CD14-positive monocyte (primary cell): ENCODE measurements around the gene HMOX2. TPM values are rescaled to one million over a fixed set of nuclear protein-coding genes. Genes with fewer than 3 reads are reported as not detected.

Experiments used
- DNase-seq, 3 donors: peaks; one replicate each; pipeline ENCODE4 v3.0.0-alpha.2; 2011 to 2022
- H2AFZ ChIP-seq: 2 replicates; pipeline ENCODE4 v1.6.0; 2012; ENCODE audit warnings: mild to moderate bottlenecking, low read depth, low read length, inconsistent platforms; ENCODE audit not compliant: insufficient read depth, poor library complexity, severe bottlenecking
- H3K27ac ChIP-seq, 2 donors: 1 replicate in 1 of 2; 2 replicates in 1 of 2; pipeline ENCODE4 v1.5.1; 2012 to 2013; ENCODE audit warnings: low read length in 2 of 2, control low read depth in 1 of 2, inconsistent platforms in 1 of 2, low read depth in 1 of 2, mild to moderate bottlenecking in 1 of 2
- H3K27me3 ChIP-seq, 2 donors: one replicate each; pipeline versions ENCODE4 v1.6.0 to v1.6.1; 2011 to 2013; ENCODE audit warnings: low read length in 2 of 2; ENCODE audit not compliant: control insufficient read depth in 2 of 2, insufficient read depth in 2 of 2
- H3K36me3 ChIP-seq, 2 donors: replicated peaks in 1 of 2; 1 replicate in 1 of 2; 2 replicates in 1 of 2; pipeline versions ENCODE4 v1.5.1 to v1.6.1; 2012 to 2013; ENCODE audit warnings: low read length in 2 of 2, control low read depth in 1 of 2, inconsistent platforms in 1 of 2, mild to moderate bottlenecking in 1 of 2; ENCODE audit not compliant: insufficient read depth in 2 of 2, control insufficient read depth in 1 of 2
- H3K4me1 ChIP-seq, 2 donors: 1 replicate in 1 of 2; 2 replicates in 1 of 2; pipeline versions ENCODE4 v1.5.1 to v1.6.1; 2012 to 2013; ENCODE audit warnings: low read length in 2 of 2, control low read depth in 1 of 2, inconsistent platforms in 1 of 2, mild to moderate bottlenecking in 1 of 2, moderate library complexity in 1 of 2; ENCODE audit not compliant: insufficient read depth in 2 of 2, control insufficient read depth in 1 of 2
- H3K4me2 ChIP-seq: replicated peaks from 2 replicates; pipeline ENCODE3; 2012; ENCODE audit warnings: low read length, moderate library complexity, mild to moderate bottlenecking; ENCODE audit not compliant: poor library complexity, severe bottlenecking; ENCODE audit errors: extremely low read depth
- H3K4me3 ChIP-seq, 3 experiments: fragments of 200-600 bp in 1 of 3; sonication (generic) in 1 of 3; replicated peaks in 1 of 3; 1 replicate in 2 of 3; 2 replicates in 1 of 3; pipeline ENCODE4 v1.5.1; 2011 to 2013; ENCODE audit warnings: low read length in 3 of 3, mild to moderate bottlenecking in 3 of 3, control low read depth in 2 of 3, low read depth in 2 of 3, inconsistent platforms in 1 of 3, moderate library complexity in 1 of 3
- H3K79me2 ChIP-seq: 2 replicates; pipeline ENCODE4 v1.6.0; 2012; ENCODE audit warnings: mild to moderate bottlenecking, control low read depth, inconsistent platforms, low read length, moderate library complexity; ENCODE audit not compliant: insufficient read depth
- H3K9ac ChIP-seq: 2 replicates; pipeline ENCODE4 v1.6.0; 2017; ENCODE audit warnings: low read length, mild to moderate bottlenecking; ENCODE audit not compliant: insufficient read depth, poor library complexity, severe bottlenecking
- H3K9me3 ChIP-seq, 2 donors: replicated peaks in 1 of 2; 1 replicate in 1 of 2; 2 replicates in 1 of 2; pipeline versions ENCODE4 v1.5.1 to v1.6.1; 2012 to 2013; ENCODE audit warnings: low read length in 2 of 2, control low read depth in 1 of 2; ENCODE audit not compliant: control insufficient read depth in 1 of 2, insufficient read depth in 1 of 2
- H4K20me1 ChIP-seq: 2 replicates; pipeline ENCODE4 v1.6.0; 2012; ENCODE audit warnings: mild to moderate bottlenecking, low read length, control low read depth, moderate library complexity; ENCODE audit not compliant: insufficient read depth
- H3K27ac Mint-ChIP-seq, 7 donors: one replicate each; pipeline ENCODE4 v1.8.0; 2020; ENCODE audit warnings: mild to moderate bottlenecking in 7 of 7, mixed read lengths in 7 of 7, moderate library complexity in 6 of 7, inconsistent platforms in 2 of 7
- H3K27me3 Mint-ChIP-seq, 3 donors: one replicate each; pipeline ENCODE4 v1.8.0; 2021 to 2022; ENCODE audit warnings: low read depth in 3 of 3, mild to moderate bottlenecking in 3 of 3, mixed read lengths in 3 of 3, moderate library complexity in 3 of 3, inconsistent platforms in 1 of 3
- H3K36me3 Mint-ChIP-seq, 2 donors: one replicate each; pipeline ENCODE4 v1.8.0; 2020; ENCODE audit warnings: mixed read lengths in 2 of 2, inconsistent platforms in 1 of 2, mild to moderate bottlenecking in 1 of 2
- H3K4me1 Mint-ChIP-seq: one replicate; pipeline ENCODE4 v1.8.0; 2020; ENCODE audit warnings: mild to moderate bottlenecking, mixed read lengths
- H3K4me3 Mint-ChIP-seq, 2 donors: one replicate each; pipeline ENCODE4 v1.8.0; 2020; ENCODE audit warnings: mild to moderate bottlenecking in 2 of 2, mixed read lengths in 2 of 2, moderate library complexity in 1 of 2
- H3K9me3 Mint-ChIP-seq, 7 donors: one replicate each; pipeline ENCODE4 v1.8.0; 2020 to 2022; ENCODE audit warnings: mixed read lengths in 7 of 7, mild to moderate bottlenecking in 6 of 7, moderate library complexity in 6 of 7, inconsistent platforms in 2 of 7
- WGBS: methylation state at CpG from one replicate; pipeline ENCODE4 v1.1.5; 2013; ENCODE audit warnings: missing lambda C conversion rate; ENCODE audit not compliant: insufficient coverage; 5-methylcytosine and 5-hydroxymethylcytosine counted together
- intact Hi-C, 2 donors: fragments of 100-400 bp; cut with micrococcal nuclease; formaldehyde crosslinking; loops; one replicate each; pipeline versions ENCODE4 v1.15.0 to v1.15.1; 2023
- polyA plus RNA-seq, 3 donors: library from polyadenylated mRNA; depleted of rRNA in 1 of 3; unstranded in 2 of 3; stranded (reverse) in 1 of 3; fragments of 300-500 nt in 2 of 3; fragments of >200 nt in 1 of 3; fragmentation: Illumina TruSeq in 2 of 3; gene quantifications; 1 replicate in 2 of 3; 2 replicates in 1 of 3; pipeline ENCODE4 v1.2.3, GENCODE V29; 2012 to 2021
- TF ChIP-seq, protein P1 (sequence below): fragments of 200-600 bp; IDR thresholded peaks from one replicate; pipeline ENCODE4 v1.8.0; 2022; ENCODE audit warnings: antibody characterized with exemption, mild to moderate bottlenecking

HMOX2 gene
- polyA plus RNA-seq, 3 donors: 21.7 to 33.2 (median 25.0) TPM

- no peaks in the 10 kb centered on the region for H3K9me3 ChIP-seq
- no CpG with 5 or more reads among the region's 5 CpGs for WGBS
- peaks cover 21 to 44% of the 10 kb centered on the region in 2 donors for H3K36me3 Mint-ChIP-seq
- TF ChIP-seq, protein P1, sequence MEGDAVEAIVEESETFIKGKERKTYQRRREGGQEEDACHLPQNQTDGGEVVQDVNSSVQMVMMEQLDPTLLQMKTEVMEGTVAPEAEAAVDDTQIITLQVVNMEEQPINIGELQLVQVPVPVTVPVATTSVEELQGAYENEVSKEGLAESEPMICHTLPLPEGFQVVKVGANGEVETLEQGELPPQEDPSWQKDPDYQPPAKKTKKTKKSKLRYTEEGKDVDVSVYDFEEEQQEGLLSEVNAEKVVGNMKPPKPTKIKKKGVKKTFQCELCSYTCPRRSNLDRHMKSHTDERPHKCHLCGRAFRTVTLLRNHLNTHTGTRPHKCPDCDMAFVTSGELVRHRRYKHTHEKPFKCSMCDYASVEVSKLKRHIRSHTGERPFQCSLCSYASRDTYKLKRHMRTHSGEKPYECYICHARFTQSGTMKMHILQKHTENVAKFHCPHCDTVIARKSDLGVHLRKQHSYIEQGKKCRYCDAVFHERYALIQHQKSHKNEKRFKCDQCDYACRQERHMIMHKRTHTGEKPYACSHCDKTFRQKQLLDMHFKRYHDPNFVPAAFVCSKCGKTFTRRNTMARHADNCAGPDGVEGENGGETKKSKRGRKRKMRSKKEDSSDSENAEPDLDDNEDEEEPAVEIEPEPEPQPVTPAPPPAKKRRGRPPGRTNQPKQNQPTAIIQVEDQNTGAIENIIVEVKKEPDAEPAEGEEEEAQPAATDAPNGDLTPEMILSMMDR: no peak
- peaks cover 26% of the 10 kb centered on the region for H3K4me1 Mint-ChIP-seq
- H3K27ac Mint-ChIP-seq: peak overlapping the region in 1 of 7 donors; percentile 46
- H4K20me1 ChIP-seq: no peaks in the 10 kb centered on the region
- H3K36me3 ChIP-seq: peaks cover 15 to 25% of the 10 kb centered on the region in 2 donors
- peaks cover 0 to 2% (median 1%) of the 10 kb centered on the region in 3 donors for H3K27me3 Mint-ChIP-seq
- DNase-seq: no peak
- H3K4me3 Mint-ChIP-seq: no peak overlapping the region
- H3K27me3 ChIP-seq: no peaks in the 10 kb centered on the region
- H2AFZ ChIP-seq: no peak overlapping the region
- H3K9ac ChIP-seq: no peak overlapping the region
- H3K4me2 ChIP-seq: no peak overlapping the region
- H3K9me3 Mint-ChIP-seq: peaks cover 0 to 5% (median 0%) of the 10 kb centered on the region in 7 donors
- peaks cover 28 to 35% of the 10 kb centered on the region in 2 donors for H3K4me1 ChIP-seq
- H3K27ac ChIP-seq: no peak overlapping the region
- no peak overlapping the region for H3K4me3 ChIP-seq
- H3K79me2 ChIP-seq: peaks cover 20% of the 10 kb centered on the region
- intact Hi-C loops: loop anchor here in 1 of 2 donors (10.0 kb wide), 1 partner anchor 153 kb away; the partner anchor contains the start of gene MGRN1
Observed at GRCh38 chr16:4471869-4472268, 4.3 kb upstream of the HMOX2 start.

DNA sequence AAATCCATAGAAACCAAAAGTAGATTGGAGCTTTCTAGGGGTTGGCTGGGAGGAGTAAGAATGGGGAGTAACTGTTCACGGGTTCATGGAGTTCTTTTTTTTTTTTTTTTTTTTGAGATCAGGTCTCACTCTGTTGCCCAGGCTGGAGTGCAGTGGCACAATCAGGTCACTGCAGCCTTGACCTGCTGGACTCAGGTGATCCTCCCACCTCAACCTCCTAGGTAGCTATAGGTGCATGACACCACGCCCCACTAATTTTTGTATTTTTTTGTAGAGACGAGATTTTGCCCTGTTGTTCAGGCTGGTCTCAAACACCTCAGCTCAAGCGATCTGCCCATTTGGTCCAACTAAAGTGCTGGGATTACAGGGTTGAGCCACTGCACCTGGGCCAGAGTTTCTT is 3.3 kb upstream of the HMOX2 start:
- peaks cover 38 to 45% of the 10 kb centered on the region in 2 donors for H3K4me1 ChIP-seq
- H3K36me3 ChIP-seq: peaks cover 11 to 15% of the 10 kb centered on the region in 2 donors
- Mint-ChIP-seq H3K9me3 (peaks cover 0 to 5% (median 0%) of the 10 kb centered on the region in 7 donors), H3K27ac (peak overlapping the region in 2 of 7 donors; percentile 19 to 50), H3K4me1 (peaks cover 36% of the 10 kb centered on the region), H3K36me3 (peaks cover 14 to 34% of the 10 kb centered on the region in 2 donors), H3K4me3 (no peak overlapping the region), H3K27me3 (peaks cover 0 to 2% (median 1%) of the 10 kb centered on the region in 3 donors)
- H3K79me2 ChIP-seq: peaks cover 30% of the 10 kb centered on the region
- intact Hi-C loops: loop anchor here in 1 of 2 donors (10.0 kb wide), 1 partner anchor 152 kb away; the partner anchor contains the start of gene MGRN1
- H3K4me3 ChIP-seq: no peak overlapping the region
- H3K9me3 ChIP-seq: no peaks in the 10 kb centered on the region
- no peak overlapping the region for H2AFZ ChIP-seq
- H3K27ac ChIP-seq: no peak overlapping the region
- DNase-seq: no peak
- H3K27me3 ChIP-seq: no peaks in the 10 kb centered on the region
- H3K9ac ChIP-seq: no peak overlapping the region
- H4K20me1 ChIP-seq: peaks cover under 1% of the 10 kb centered on the region
- no CpG with 5 or more reads among the region's 4 CpGs for whole genome bisulfite sequencing
- TF ChIP-seq, protein P1: no peak
- no peak overlapping the region for H3K4me2 ChIP-seq
